HepG2 (cell line): ENCODE results near the gene MNT.

Experiments
- CEBPB ChIP-seq: IDR thresholded peaks from 2 replicates; pipeline ENCODE4 v1.6.1; 2011; ENCODE audit warnings: low read depth, low read length, improper control_type of control experiment, borderline replicate concordance
- CSRNP1 ChIP-seq: sonication (generic); formaldehyde crosslinking; IDR thresholded peaks from 2 replicates; pipeline ENCODE4 v1.8.1; 2023; ENCODE audit warnings: mild to moderate bottlenecking, missing genetic modification reagents
- CTCF ChIP-seq: sonication (generic); formaldehyde crosslinking; IDR thresholded peaks from 2 replicates; pipeline ENCODE4 v1.5.0; 2020; ENCODE audit warnings: mild to moderate bottlenecking, missing genetic modification reagents, moderate library complexity
- HOXD1 ChIP-seq: sonication (generic); formaldehyde crosslinking; IDR thresholded peaks from 2 replicates; pipeline ENCODE4 v1.5.0; 2020; ENCODE audit warnings: missing genetic modification reagents
- POLR2A ChIP-seq, 2 experiments: IDR thresholded peaks; 2 replicates each; pipeline ENCODE4 v1.6.1; 2011; ENCODE audit warnings: low read depth in 2 of 2, low read length in 2 of 2, mild to moderate bottlenecking in 1 of 2, moderate library complexity in 1 of 2; ENCODE audit not compliant: insufficient read depth in 1 of 2
- SAFB2 ChIP-seq: sonication (generic); formaldehyde crosslinking; IDR thresholded peaks from 2 replicates; pipeline ENCODE4 v1.5.1; 2020; ENCODE audit warnings: missing genetic modification reagents, low read depth, mild to moderate bottlenecking, borderline replicate concordance
- SIN3A ChIP-seq: IDR thresholded peaks from 2 replicates; pipeline ENCODE4 v1.6.1; 2011; ENCODE audit warnings: low read depth, mild to moderate bottlenecking, control low read depth, low read length, borderline replicate concordance
- THRA ChIP-seq: sonication (generic); formaldehyde crosslinking; IDR thresholded peaks from 2 replicates; pipeline ENCODE4 v1.4.0; 2020; ENCODE audit warnings: missing genetic modification reagents, borderline replicate concordance
- ZNF549 ChIP-seq: sonication (generic); formaldehyde crosslinking; IDR thresholded peaks from 2 replicates; pipeline ENCODE4 v1.5.0; 2020; ENCODE audit warnings: missing genetic modification reagents
- ZNF777 ChIP-seq: sonication (generic); formaldehyde crosslinking; IDR thresholded peaks from 2 replicates; pipeline ENCODE4 v1.4.0; 2020; ENCODE audit warnings: missing genetic modification reagents
- TF ChIP-seq, protein P1 (sequence below): sonication (generic); formaldehyde crosslinking; IDR thresholded peaks from 2 replicates; pipeline ENCODE4 v1.5.1; 2020; ENCODE audit warnings: mild to moderate bottlenecking, missing genetic modification reagents, moderate library complexity

DNA sequence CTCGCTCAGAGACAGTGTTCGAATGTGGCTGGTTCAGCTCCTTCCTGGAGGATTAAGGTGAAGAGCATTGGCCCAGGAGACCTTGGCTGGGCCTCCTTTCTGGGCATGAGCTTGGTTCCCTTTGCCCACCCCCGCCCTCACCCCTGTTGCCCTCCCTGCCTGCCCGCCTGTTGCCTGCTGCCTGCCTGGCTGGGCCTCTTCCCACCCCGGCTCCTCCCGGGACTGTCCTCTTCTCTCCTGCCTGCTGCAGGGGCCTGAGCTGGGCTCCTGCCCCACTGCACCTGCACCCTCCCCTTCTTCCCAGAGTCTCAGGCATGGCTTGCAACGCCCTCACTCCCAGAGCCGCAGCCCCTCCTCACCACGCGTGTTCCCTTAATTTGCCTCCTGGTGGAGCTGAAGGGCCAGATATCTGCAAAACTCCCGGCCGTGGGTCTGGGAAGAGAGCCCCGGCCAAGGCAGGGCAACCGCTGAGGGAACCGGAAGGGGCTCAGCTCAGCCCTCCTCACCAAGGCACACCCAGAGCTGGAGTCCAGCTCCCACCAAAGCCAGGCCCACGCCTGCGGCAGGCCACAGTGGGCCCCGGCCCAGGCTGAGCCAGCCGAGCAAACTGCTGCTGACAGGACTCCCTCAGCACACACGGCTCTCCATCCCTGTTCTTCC, 31.2 kb downstream of the MNT start:
- no peak for TF ChIP-seq ZNF549 (CRISPR knock-in tag)
- TF ChIP-seq CEBPB: no peak
- TF ChIP-seq, protein P1, sequence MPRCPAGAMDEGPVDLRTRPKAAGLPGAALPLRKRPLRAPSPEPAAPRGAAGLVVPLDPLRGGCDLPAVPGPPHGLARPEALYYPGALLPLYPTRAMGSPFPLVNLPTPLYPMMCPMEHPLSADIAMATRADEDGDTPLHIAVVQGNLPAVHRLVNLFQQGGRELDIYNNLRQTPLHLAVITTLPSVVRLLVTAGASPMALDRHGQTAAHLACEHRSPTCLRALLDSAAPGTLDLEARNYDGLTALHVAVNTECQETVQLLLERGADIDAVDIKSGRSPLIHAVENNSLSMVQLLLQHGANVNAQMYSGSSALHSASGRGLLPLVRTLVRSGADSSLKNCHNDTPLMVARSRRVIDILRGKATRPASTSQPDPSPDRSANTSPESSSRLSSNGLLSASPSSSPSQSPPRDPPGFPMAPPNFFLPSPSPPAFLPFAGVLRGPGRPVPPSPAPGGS (CRISPR knock-in tag): no peak
- peak; percentile 36; the same call in 1 of the 2 replicates for TF ChIP-seq CTCF
- TF ChIP-seq POLR2A (IDR thresholded peaks at IDR 0.05; ENCODE audit: insufficient read depth in 1 of 2, low read depth in 2 of 2, low read length in 2 of 2): no peak
- TF ChIP-seq ZNF777 (CRISPR knock-in tag): no peak
- no peak for TF ChIP-seq SAFB2 (CRISPR knock-in tag)
- TF ChIP-seq THRA (CRISPR knock-in tag): no peak
- TF ChIP-seq CSRNP1: no peak
- no peak for TF ChIP-seq HOXD1
- TF ChIP-seq SIN3A: no peak
